ENCODE data around the gene ZNF892.
"Not testable (repeated sequence)": the region's sequence is repeated elsewhere in the genome, so short reads cannot be mapped to it uniquely, and the experiment has no call there.

ZNF892 gene

GRCh38 chr2:95225658-95226057, 18.3 kb downstream of the ZNF892 start:
- no peak for DNase-seq (ENCODE audit: low read depth, low spot score)

- DNase-seq (ENCODE audit: low read depth, low spot score): peak; percentile 77
These were observed 24.4 kb downstream of the ZNF892 start for GRCh38 chr2:95231723-95232122.

GRCh38 chr2:95232232-95232631, 24.9 kb downstream of the ZNF892 start:
- no peak for DNase-seq (ENCODE audit: low read depth, low spot score)

- DNase-seq (ENCODE audit: low read depth, low spot score): no peak
These were observed 27.0 kb downstream of the ZNF892 start for GRCh38 chr2:95234286-95234785.

- no peak for DNase-seq (ENCODE audit: low read depth, low spot score)
These were observed 27.5 kb downstream of the ZNF892 start for GRCh38 chr2:95234816-95235215.

- DNase-seq (ENCODE audit: low read depth, low spot score): no peak
These were observed 30.8 kb downstream of the ZNF892 start for GRCh38 chr2:95238131-95238530.

GRCh38 chr2:95240091-95240490, 32.8 kb downstream of the ZNF892 start:
- no peak for DNase-seq (ENCODE audit: low read depth, low spot score)

- DNase-seq (ENCODE audit: low read depth, low spot score): no peak
These were observed 33.2 kb downstream of the ZNF892 start for GRCh38 chr2:95240556-95240955.

- not testable (repeated sequence) for DNase-seq (ENCODE audit: low read depth, low spot score)
These were observed 34.8 kb downstream of the ZNF892 start for GRCh38 chr2:95242084-95242483.

Measured in astrocyte of the hippocampus (primary cell).